Measurements from ENCODE around the gene ZNF285. TPM values are rescaled to one million over a fixed set of nuclear protein-coding genes. Genes with fewer than 3 reads are reported as not detected.

Gene ZNF285
- 1.1 and 1.4 TPM in 2 replicates for total RNA-seq (2014; rRNA removed; shearing (Covaris generic))

GRCh38 chr19:44401139-44402115 lies at the start of gene ZNF285:
TSS of gene ZNF285 (minus strand) at chr19:44401608. CDS start at chr19:44397213, 4,395 bp downstream.

GRCh38 chr19:44447916-44448674 lies 46.7 kb upstream of the ZNF285 start, which contains the start of gene ZNF229:
TSS of gene ZNF229 (minus strand) at chr19:44448472. CDS start at chr19:44442847, 5,625 bp downstream.

DNA sequence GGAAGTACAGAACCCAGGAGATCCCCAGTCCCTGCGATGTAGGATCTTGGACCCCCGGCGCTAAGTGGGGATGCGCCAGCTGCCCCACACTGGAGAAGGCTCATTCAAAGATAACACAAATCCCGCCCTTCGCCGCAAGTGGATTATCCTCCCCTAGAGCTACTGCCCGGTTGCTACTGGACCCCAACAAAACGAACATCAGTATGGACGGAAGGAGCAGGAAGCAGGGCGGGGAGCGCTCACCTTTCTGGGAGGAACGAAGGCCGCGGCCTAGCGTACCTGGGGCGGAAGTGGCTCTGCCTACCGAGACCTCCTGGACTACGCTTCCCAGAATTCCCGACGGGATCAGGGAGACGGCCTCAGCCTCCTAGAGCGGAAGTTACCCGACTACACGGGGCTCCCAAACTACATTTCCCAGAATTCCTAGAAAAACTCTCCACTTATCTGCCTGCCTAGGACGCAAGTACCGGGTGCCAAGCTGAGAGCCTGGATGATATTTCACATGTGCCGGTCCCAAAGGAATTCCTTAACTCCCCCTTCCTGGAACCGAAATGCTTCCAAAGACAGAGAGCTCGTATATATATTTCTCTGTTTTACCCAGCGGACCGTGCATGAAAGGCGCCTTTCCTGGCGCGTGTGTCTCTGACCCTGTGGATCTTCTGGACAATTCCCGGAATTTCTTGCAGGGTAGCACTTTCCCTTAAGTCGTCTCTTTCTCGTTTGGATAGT lies 44.9 kb downstream of the ZNF285 start, which contains the start of gene ZNF112:
Gene ZNF112 (minus strand): TSS at position 298 of the 729 bp plus-strand sequence. CDS start 16,141 bp downstream, outside the sequence.

Other genes with a start within 250 kb of the ZNF285 start
- gene ZNF226, start 236.5 kb downstream of the ZNF285 start, total RNA-seq (2014; rRNA removed; shearing (Covaris generic)): 20.4 and 34.4 TPM in 2 replicates
- gene ZNF227, start 189.1 kb downstream of the ZNF285 start, total RNA-seq (2014; rRNA removed; shearing (Covaris generic)): 25.0 and 30.4 TPM in 2 replicates
- 0.34 and 0.53 TPM in 2 replicates for gene ZNF233, start 141.7 kb downstream of the ZNF285 start, total RNA-seq (2014; rRNA removed; shearing (Covaris generic))
- 3.2 and 3.9 TPM in 2 replicates for gene ZNF235, start 96.6 kb downstream of the ZNF285 start, total RNA-seq (2014; rRNA removed; shearing (Covaris generic))
- 4.1 and 6.3 TPM in 2 replicates for gene ZNF112, start 44.9 kb downstream of the ZNF285 start, total RNA-seq (2014; rRNA removed; shearing (Covaris generic))
- 8.7 and 9.8 TPM in 2 replicates for gene ZNF229, start 46.9 kb upstream of the ZNF285 start, total RNA-seq (2014; rRNA removed; shearing (Covaris generic))
- 9.9 and 10.4 TPM in 2 replicates for gene ZNF180, start 98.9 kb upstream of the ZNF285 start, total RNA-seq (2014; rRNA removed; shearing (Covaris generic))
- not detected in 2 replicates for gene CEACAM20, start 128.1 kb upstream of the ZNF285 start, total RNA-seq (2014; rRNA removed; shearing (Covaris generic))
- not detected in 2 replicates for gene IGSF23, start 212.0 kb upstream of the ZNF285 start, total RNA-seq (2014; rRNA removed; shearing (Covaris generic))
- 102 and 105 TPM in 2 replicates for gene PVR, start 242.3 kb upstream of the ZNF285 start, total RNA-seq (2014; rRNA removed; shearing (Covaris generic))